Neural cell (in vitro differentiated cells): ENCODE data around the gene PORCN.
"Not testable (repeated sequence)": the region's sequence is repeated elsewhere in the genome, so short reads cannot be mapped to it uniquely, and the experiment has no call there.

Experiments
- EZH2 ChIP-seq: fragments of 200-600, 300-800 bp; shearing (Covaris generic), sonication (generic); IDR thresholded peaks from 2 replicates; pipeline ENCODE4 v1.6.1; 2014; ENCODE audit warnings: antibody characterized with exemption, low read length, borderline replicate concordance, mild to moderate bottlenecking; ENCODE audit not compliant: insufficient read depth, poor library complexity, severe bottlenecking
- POLR2AphosphoS5 ChIP-seq: IDR thresholded peaks from 2 replicates; pipeline ENCODE4 v1.6.1; 2012
- RAD21 ChIP-seq: fragments of 450-650 bp; conservative IDR thresholded peaks from 2 replicates; pipeline ENCODE4 v1.6.1; 2014; ENCODE audit warnings: antibody characterized with exemption, mild to moderate bottlenecking, moderate library complexity

DNA sequence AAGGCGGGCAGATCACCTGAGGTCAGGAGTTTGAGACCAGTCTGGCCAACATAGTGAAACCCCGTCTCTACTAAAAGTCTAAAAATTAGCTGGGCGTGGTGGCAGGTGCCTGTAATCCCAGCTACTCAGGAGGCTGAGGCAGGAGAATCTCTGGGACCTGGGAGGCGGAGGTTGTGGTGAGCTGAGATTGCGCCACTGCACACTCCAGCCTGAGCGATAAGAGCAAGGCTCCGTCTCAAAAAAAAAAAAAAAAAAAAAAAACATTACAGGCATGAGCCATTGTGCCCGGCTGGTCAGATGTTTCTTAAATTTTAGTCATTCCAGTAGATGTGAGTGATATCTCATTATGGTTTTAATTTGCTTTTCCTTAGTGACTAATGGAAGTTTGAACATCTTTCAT is 17.1 kb downstream of the PORCN start:
- TF ChIP-seq RAD21, POLR2AphosphoS5, EZH2: not testable (repeated sequence)
